GM12864 (cell line): ENCODE measurements around the gene ELOB.

Experiments used
- DNase-seq: peaks from one replicate; pipeline ENCODE4 v3.0.0-alpha.2; 2011; ENCODE audit warnings: low read depth
- H3K4me3 ChIP-seq: 2 replicates; pipeline ENCODE4 v1.5.1; 2011; ENCODE audit warnings: mild to moderate bottlenecking, low read depth, low read length, control low read depth
- TF ChIP-seq, protein P1 (sequence below): IDR thresholded peaks from 2 replicates; pipeline ENCODE4 v1.5.1; 2011; ENCODE audit warnings: low read depth, mild to moderate bottlenecking, moderate library complexity, low read length, control low read depth, inconsistent platforms; ENCODE audit errors: missing control alignments

The ELOB gene

DNA sequence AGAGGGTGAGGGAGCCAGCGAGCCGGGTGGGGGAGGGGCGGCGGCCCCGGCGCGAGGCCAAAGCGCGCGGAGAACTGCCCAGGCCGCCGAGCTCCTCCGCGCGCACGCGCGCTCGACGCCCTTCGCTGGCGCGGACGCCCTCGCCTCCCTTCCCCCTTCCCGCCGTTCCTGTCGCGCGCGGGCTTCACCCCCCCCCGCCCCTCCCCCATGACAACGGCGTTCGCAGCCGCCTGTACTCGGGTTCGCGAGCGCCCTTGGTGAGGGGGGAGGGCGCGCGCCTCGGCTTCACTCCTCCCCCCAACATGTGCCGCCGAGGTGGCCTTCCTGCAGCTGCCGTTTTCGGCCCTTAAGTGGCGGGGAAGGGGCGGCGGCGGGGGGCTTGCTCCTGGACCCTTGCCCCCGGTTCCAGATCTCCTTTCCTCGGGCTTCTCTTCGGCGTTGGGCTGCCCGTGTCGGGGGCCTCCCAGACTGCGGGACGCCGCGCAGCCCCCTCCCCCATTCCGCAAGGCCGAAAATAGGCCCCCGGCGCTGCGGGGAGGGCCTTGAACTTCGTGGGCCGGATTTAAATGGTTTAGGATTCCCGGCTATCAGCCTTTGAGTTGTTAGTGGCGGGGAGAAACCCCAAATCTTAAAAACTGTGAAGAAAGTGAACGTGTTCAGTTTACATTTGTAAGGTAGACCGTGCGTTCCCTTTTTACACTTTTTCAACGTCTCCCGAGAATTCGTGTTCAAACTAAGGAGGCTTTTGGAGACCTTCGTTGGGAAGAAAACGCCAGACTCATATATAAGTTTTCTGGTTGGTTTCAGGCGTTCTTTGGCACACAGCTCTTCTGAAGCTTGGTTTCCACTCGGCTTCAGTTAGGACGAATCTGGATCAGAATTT lies 24.0 kb downstream of the ELOB start:
- TF ChIP-seq, protein P1, sequence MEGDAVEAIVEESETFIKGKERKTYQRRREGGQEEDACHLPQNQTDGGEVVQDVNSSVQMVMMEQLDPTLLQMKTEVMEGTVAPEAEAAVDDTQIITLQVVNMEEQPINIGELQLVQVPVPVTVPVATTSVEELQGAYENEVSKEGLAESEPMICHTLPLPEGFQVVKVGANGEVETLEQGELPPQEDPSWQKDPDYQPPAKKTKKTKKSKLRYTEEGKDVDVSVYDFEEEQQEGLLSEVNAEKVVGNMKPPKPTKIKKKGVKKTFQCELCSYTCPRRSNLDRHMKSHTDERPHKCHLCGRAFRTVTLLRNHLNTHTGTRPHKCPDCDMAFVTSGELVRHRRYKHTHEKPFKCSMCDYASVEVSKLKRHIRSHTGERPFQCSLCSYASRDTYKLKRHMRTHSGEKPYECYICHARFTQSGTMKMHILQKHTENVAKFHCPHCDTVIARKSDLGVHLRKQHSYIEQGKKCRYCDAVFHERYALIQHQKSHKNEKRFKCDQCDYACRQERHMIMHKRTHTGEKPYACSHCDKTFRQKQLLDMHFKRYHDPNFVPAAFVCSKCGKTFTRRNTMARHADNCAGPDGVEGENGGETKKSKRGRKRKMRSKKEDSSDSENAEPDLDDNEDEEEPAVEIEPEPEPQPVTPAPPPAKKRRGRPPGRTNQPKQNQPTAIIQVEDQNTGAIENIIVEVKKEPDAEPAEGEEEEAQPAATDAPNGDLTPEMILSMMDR: no peak
- peak; percentile 25 for DNase-seq
- peak overlapping the region; percentile 72 for H3K4me3 ChIP-seq

DNA sequence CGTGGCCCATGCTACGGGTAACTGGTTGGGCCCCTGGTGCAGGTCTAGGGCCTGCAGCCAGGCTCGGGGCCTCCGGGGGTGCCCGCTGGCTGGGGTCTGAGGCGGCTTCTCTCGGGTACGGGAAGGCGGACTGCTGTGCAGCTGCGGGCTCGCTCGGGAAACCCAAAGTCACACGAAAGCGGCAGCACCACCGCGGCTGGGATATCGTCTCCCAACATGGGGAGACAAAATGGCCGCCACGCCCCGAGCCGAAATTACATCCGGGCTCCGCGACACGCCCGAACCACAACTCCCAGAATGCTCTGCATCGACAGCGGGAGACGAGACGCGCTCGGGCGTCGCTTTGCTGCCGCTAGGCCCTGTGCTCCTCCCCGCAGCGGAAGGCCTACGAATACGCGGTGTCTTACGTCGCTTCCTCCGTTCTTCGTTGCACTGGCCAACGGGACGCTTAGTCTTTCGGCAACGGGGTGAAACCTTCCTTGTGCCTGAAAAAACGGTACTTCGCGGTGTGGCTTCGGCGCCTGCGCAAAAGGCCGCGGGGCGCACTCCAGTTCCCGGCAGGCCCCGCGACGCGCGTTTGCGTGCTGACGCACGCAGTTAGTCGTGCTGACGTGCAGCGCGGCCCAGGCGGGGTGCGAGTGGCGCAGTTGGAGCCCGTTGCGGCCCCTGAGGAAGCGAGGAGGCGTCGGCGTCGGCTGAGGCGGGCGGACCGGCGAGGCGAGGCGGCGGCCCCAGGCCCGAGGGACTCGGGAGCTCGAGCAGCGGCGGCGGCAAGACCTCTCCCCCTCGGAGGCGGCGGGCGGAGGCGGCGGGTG lies 24.8 kb downstream of the ELOB start, which contains the start of gene SRRM2:
Gene SRRM2 (plus strand): TSS at position 604 of the 815 bp plus-strand sequence. CDS start 3,727 bp downstream, outside the sequence.
- TF ChIP-seq, protein P1: no peak

DNA sequence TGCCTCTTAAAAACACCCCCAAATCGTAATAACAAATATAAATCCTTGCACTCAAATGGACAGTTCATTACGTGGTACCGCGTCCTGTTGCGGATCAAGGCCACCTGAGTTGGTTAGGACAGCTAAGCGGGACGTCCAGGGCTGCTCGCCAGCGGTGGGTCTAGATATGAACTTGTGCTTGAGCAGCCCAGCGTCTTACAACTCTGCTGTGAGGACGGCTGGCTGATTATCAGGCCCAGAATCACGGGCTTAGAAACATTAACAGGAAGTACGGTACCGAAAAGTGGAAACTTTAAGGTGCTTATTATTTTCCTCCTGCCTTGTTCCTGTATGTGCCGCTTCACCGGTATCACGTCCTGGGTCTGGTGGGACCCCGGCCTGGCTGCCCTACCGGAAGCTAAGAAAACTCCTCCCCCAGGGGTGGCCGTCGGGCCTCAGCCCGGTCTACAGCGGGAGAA lies 25.5 kb downstream of the ELOB start:
- peak overlapping the region; percentile 72 for H3K4me3 ChIP-seq
- DNase-seq: peak; percentile 56
- TF ChIP-seq, protein P1: no peak

More for the DNA sequence above, 24.8 kb downstream of the ELOB start, which contains the start of gene SRRM2:
- DNase-seq: peak; percentile 88
- H3K4me3 ChIP-seq: peak within 1 kb of the TSS; percentile 72

DNA sequence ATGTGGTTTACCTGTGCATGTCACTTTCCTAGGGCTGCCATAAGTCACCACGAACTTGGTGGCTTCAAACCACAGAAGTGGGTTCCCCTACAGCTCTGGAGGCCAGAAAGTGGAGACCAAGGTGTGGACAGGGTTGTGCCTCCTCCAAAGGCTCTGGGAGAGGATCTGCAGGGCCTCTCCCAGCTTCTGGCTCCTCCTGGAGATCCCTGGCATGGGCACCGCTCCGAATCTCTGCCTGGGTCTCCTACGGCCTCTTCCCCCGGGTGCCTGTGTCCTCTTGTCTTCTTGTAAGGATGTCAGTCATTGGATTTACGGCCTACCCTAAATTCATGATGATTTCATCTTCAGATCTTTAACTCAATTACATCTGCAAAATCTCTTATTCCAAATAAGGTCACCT lies 27.1 kb downstream of the ELOB start:
- H3K4me3 ChIP-seq: no peak overlapping the region
- TF ChIP-seq, protein P1: no peak
- DNase-seq: no peak

DNA sequence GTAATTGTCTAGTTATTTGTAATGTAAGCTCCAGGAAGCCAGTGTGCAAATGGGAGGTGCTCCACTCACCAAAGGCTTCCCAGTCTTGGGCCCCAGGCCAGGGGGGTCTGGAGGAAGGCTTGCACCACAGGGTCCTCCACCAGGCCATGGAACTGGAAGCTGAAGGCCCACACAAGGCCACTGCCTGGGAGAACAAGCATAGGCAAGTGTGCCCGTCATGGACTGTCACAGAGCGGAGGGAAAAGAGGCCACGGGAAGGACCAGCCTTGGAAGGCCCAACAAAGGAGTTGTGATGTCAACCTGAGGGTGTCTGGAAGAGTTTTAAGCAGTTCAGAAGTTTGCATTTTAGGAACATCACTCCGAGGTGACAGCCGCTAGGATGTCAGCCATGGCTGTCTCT lies 27.6 kb downstream of the ELOB start:
- TF ChIP-seq, protein P1: no peak
- DNase-seq: no peak
- no peak overlapping the region for H3K4me3 ChIP-seq

DNA sequence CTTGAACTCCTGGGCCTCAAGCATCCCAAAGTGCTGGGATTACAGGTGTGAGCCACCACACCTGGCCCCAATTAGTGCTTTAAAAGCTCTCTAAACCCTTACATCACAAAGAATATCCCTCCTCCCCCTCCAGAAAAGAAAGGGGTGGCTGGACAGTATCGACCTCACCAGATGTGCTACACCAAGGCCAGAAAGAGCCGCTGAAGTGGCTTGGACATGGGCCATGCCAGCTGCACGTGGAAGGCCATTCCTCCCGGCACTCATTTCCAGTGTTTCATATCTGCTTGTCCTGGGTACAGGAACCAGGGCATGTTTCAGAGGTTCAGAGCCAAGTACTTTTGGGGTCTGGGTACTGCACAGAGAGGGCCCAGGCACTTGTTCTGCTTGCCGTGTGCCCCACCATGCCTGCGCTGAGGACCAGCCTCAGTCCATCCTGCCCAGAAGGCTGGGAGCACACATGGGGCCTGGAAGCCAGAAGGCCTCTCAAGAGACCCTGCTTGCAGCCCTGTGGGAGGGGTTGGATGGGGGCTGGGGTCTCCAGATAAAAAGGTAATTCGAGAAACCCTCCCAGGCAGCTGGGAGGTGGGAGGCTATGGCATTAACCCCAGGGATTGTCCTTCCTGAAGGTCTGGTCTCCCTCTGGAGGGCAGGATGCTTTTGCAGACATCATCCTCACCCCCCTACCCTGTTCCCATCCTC lies 28.2 kb downstream of the ELOB start:
- no peak for DNase-seq
- TF ChIP-seq, protein P1: no peak
- no peak overlapping the region for H3K4me3 ChIP-seq
